G401 (cell line): ENCODE data around the gene FBXO28. TPM values are rescaled to one million over a fixed set of nuclear protein-coding genes. Genes with fewer than 3 reads are reported as not detected.

Experiments
- DNase-seq: peaks from one replicate; pipeline ENCODE4 v3.0.0-alpha.2; 2015; ENCODE audit warnings: low spot score
- in situ Hi-C: cut with HindIII; loops from 2 replicates; pipeline ENCODE4 v1.10.0; 2016; ENCODE audit warnings: low sequenced_read_pairs, mixed read lengths
- total RNA-seq: library from RNA; depleted of rRNA; stranded (reverse); fragments of >200 nt; shearing (Covaris generic); gene quantifications from 2 replicates; pipeline ENCODE4 v1.2.3, GENCODE V29; 2014

The FBXO28 gene
- total RNA-seq, 1 experiment from 2014 or later, result 98.4 TPM

- no peak for DNase-seq
Measured at GRCh38 chr1:224180783-224181452, 67.0 kb downstream of the FBXO28 start.

GRCh38 chr1:224181453-224181810, 67.5 kb downstream of the FBXO28 start:
- DNase-seq, result no peak
- in situ Hi-C loops, result no loop called here

More at GRCh38 chr1:224180783-224181452, 67.0 kb downstream of the FBXO28 start:
- in situ Hi-C loops, result no loop called here

- in situ Hi-C loops, result no loop called here
- no peak for DNase-seq
Measured at GRCh38 chr1:224182057-224182865, 68.3 kb downstream of the FBXO28 start.

GRCh38 chr1:224182866-224183590, 69.1 kb downstream of the FBXO28 start, which contains the start of gene DEGS1:
Gene DEGS1, plus strand, starts transcription at chr1:224183240. Its CDS starts 97 bp downstream, at chr1:224183337.
- DNase-seq, result peak; percentile 89
- in situ Hi-C loops, result no loop called here

- peak; percentile 57 for DNase-seq
- in situ Hi-C loops, result no loop called here
Measured at GRCh38 chr1:224183591-224184312, 69.8 kb downstream of the FBXO28 start.

GRCh38 chr1:224185208-224185607, 71.3 kb downstream of the FBXO28 start:
- in situ Hi-C loops, result no loop called here
- no peak for DNase-seq

- in situ Hi-C loops, result no loop called here
Measured at GRCh38 chr1:224188286-224188685, 74.4 kb downstream of the FBXO28 start.

GRCh38 chr1:224189561-224189960, 75.7 kb downstream of the FBXO28 start:
- in situ Hi-C loops, result no loop called here
- DNase-seq, result no peak

More at GRCh38 chr1:224188286-224188685, 74.4 kb downstream of the FBXO28 start:
- DNase-seq, result no peak

- in situ Hi-C loops, result no loop called here
- no peak for DNase-seq
Measured at GRCh38 chr1:224192082-224192788, 78.3 kb downstream of the FBXO28 start.

GRCh38 chr1:224193319-224193966, 79.5 kb downstream of the FBXO28 start:
- no peak for DNase-seq
- in situ Hi-C loops, result no loop called here

GRCh38 chr1:224196813-224197600, 83.1 kb downstream of the FBXO28 start:
- DNase-seq, result no peak
- in situ Hi-C loops, result no loop called here

- in situ Hi-C loops, result no loop called here
Measured at GRCh38 chr1:224198572-224198971, 84.7 kb downstream of the FBXO28 start.

GRCh38 chr1:224199679-224200078, 85.8 kb downstream of the FBXO28 start:
- in situ Hi-C loops, result no loop called here
- DNase-seq, result no peak

More at GRCh38 chr1:224198572-224198971, 84.7 kb downstream of the FBXO28 start:
- DNase-seq, result no peak

- in situ Hi-C loops, result no loop called here
- no peak for DNase-seq
Measured at GRCh38 chr1:224201383-224201782, 87.5 kb downstream of the FBXO28 start.

GRCh38 chr1:224201853-224202252, 87.9 kb downstream of the FBXO28 start:
- in situ Hi-C loops, result no loop called here
- DNase-seq, result no peak

GRCh38 chr1:224203243-224204016, 89.5 kb downstream of the FBXO28 start:
- no peak for DNase-seq
- in situ Hi-C loops, result no loop called here

GRCh38 chr1:224205438-224205840, 91.5 kb downstream of the FBXO28 start:
- in situ Hi-C loops, result no loop called here
- no peak for DNase-seq
